GM12892 (cell line): ENCODE measurements around the gene PRDM5.

Experiments used
- POLR2A ChIP-seq: IDR thresholded peaks from 2 replicates; pipeline ENCODE4 v1.6.1; 2011; ENCODE audit warnings: low read depth, low read length, control low read depth
- TAF1 ChIP-seq: IDR thresholded peaks from 2 replicates; pipeline ENCODE4 v1.6.1; 2011; ENCODE audit warnings: low read depth, mild to moderate bottlenecking, control low read depth, low read length, borderline replicate concordance

GRCh38 chr4:120755864-120756263 lies 166.7 kb downstream of the PRDM5 start:
- no peak for TF ChIP-seq POLR2A
- TF ChIP-seq TAF1, result no peak
